WTC11 (cell line): ENCODE measurements around the gene HS3ST4. TPM values are rescaled to one million over a fixed set of nuclear protein-coding genes. Genes with fewer than 3 reads are reported as not detected.

ENCODE experiments used
- ATAC-seq: fragments of 200-7000 bp; cut with Tn5 transposase; 2 replicates; pipeline ENCODE4 v1.10.0; 2021; ENCODE audit warnings: mild to moderate bottlenecking, moderate library complexity
- CTCF ChIA-PET: fragments of 300-600 bp; sonication (Branson Sonifier 250); formaldehyde crosslinking; loops from one replicate; lab custom pipeline; 2021; ENCODE audit warnings: antibody characterized with exemption; lab: Charles Lee
- POLR2A ChIA-PET: fragments of 350-600 bp; sonication (Branson Sonifier 250); formaldehyde crosslinking; loops from one replicate; lab custom pipeline; 2021; ENCODE audit warnings: antibody characterized with exemption; lab: Charles Lee
- DNase-seq: peaks from one replicate; pipeline ENCODE4 v3.0.0; 2021; ENCODE audit warnings: low spot score
- H3K27ac Mint-ChIP-seq: 2 replicates; pipeline ENCODE4 v1.8.0; 2021; ENCODE audit warnings: mixed read lengths
- H3K27me3 Mint-ChIP-seq: 2 replicates; pipeline ENCODE4 v1.8.0; 2021; ENCODE audit warnings: low read depth, mild to moderate bottlenecking, moderate library complexity, mixed read lengths
- H3K36me3 Mint-ChIP-seq: 2 replicates; pipeline ENCODE4 v1.8.0; 2021; ENCODE audit warnings: mixed read lengths
- H3K4me1 Mint-ChIP-seq: 2 replicates; pipeline ENCODE4 v1.8.0; 2022; ENCODE audit warnings: mixed read lengths
- H3K4me3 Mint-ChIP-seq: 2 replicates; pipeline ENCODE4 v1.8.0; 2021; ENCODE audit warnings: mild to moderate bottlenecking, moderate library complexity, mixed read lengths
- H3K9me3 Mint-ChIP-seq: 2 replicates; pipeline ENCODE4 v1.8.0; 2021; ENCODE audit warnings: mixed read lengths
- AR ChIP-seq: fragments of 250-450 bp; sonication (Bioruptor Pico); IDR thresholded peaks from 2 replicates; pipeline ENCODE4 v1.9.0; 2021; ENCODE audit warnings: mild to moderate bottlenecking
- CREM ChIP-seq: sonication (generic); formaldehyde crosslinking; IDR thresholded peaks from 2 replicates; pipeline ENCODE4 v1.8.1; 2022; ENCODE audit warnings: mild to moderate bottlenecking, missing genetic modification reagents, moderate library complexity
- ELF4 ChIP-seq: sonication (generic); formaldehyde crosslinking; IDR thresholded peaks from 2 replicates; pipeline ENCODE4 v1.8.1; 2022; ENCODE audit warnings: low read depth, mild to moderate bottlenecking, moderate library complexity, missing genetic modification reagents
- NFYB ChIP-seq: sonication (generic); formaldehyde crosslinking; conservative IDR thresholded peaks from 2 replicates; pipeline ENCODE4 v1.8.0; 2022; ENCODE audit warnings: low read depth, missing genetic modification reagents
- NR3C1 ChIP-seq: sonication (generic); formaldehyde crosslinking; conservative IDR thresholded peaks from 2 replicates; pipeline ENCODE4 v1.8.1; 2023; ENCODE audit warnings: low read depth, mild to moderate bottlenecking, missing genetic modification reagents
- SMAD4 ChIP-seq: sonication (generic); formaldehyde crosslinking; IDR thresholded peaks from 2 replicates; pipeline ENCODE4 v1.8.0; 2022; ENCODE audit warnings: mild to moderate bottlenecking, missing genetic modification reagents
- TCF7 ChIP-seq: sonication (generic); formaldehyde crosslinking; IDR thresholded peaks from 2 replicates; pipeline ENCODE4 v1.8.0; 2022; ENCODE audit warnings: mild to moderate bottlenecking, low read depth, missing genetic modification reagents, moderate library complexity
- TEAD1 ChIP-seq: sonication (generic); formaldehyde crosslinking; IDR thresholded peaks from 2 replicates; pipeline ENCODE4 v1.8.0; 2022; ENCODE audit warnings: mild to moderate bottlenecking, missing genetic modification reagents
- TEAD4 ChIP-seq: sonication (generic); formaldehyde crosslinking; IDR thresholded peaks from 2 replicates; pipeline ENCODE4 v1.8.0; 2022; ENCODE audit warnings: mild to moderate bottlenecking, missing genetic modification reagents
- ZNF423 ChIP-seq: fragments of 250-450 bp; sonication (Bioruptor Pico); IDR thresholded peaks from 2 replicates; pipeline ENCODE4 v2.1.2; 2022; ENCODE audit warnings: mild to moderate bottlenecking, moderate library complexity
- ZNF425 ChIP-seq: fragments of 250-450 bp; sonication (Bioruptor Pico); conservative IDR thresholded peaks from 2 replicates; pipeline ENCODE4 v1.9.0; 2021; ENCODE audit warnings: mild to moderate bottlenecking
- total RNA-seq: library from RNA; stranded (reverse); gene quantifications from 3 replicates; pipeline ENCODE4 v1.2.3, GENCODE V29; 2021
- TF ChIP-seq, protein P1 (sequence below): sonication (generic); formaldehyde crosslinking; IDR thresholded peaks from 2 replicates; pipeline ENCODE4 v1.8.0; 2023; ENCODE audit warnings: mild to moderate bottlenecking, missing genetic modification reagents
- TF ChIP-seq, protein P2 (sequence below): sonication (generic); formaldehyde crosslinking; IDR thresholded peaks from 2 replicates; pipeline ENCODE4 v1.8.1; 2022; ENCODE audit warnings: missing genetic modification reagents, borderline replicate concordance

The HS3ST4 gene
- total RNA-seq, 1 experiment from 2014 or later, result 5.4 TPM

DNA sequence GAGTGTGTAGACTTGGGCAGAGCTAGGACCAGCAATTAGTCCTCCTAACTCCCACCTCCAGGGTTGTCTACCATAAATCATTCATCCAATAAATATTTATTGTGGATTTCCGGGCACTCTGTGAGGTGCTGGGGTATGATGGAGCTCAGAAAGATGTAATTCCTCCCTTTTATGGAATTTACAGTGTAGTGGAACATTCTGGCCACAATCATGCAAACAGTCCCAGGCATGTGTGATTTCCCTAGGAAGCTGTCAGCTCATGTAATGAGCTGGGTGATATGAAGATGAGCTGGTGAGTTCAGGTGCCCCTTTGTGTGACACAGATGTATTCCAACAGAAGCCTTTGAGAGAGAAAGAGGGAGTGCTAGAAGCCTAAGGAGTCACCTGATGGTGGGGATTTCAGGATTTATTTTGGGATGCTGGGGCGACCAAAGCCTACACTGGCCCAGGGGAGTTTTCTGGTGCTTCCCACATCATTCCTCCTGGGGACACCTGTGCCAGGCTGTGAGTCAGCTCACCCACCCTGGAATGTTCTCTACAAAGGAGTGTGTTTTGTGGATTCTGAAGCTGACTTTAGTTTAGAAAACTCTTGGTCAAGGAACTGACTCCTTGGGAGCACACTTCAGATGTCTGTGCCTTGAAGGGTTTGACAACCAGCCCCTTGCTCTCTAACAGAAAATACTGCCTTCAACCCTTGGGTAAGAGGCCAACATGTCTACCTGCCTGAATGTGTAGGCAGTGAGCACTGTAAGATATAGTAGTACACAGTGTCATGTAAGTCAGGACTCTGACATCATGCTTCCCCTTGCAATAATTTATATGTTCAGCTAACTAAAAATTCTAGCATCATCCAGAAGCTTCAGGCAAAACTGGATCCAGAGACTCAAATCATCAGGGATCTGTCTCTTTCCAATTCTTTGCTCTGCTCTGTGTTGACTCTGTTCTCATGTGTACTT, 42.9 kb downstream of the HS3ST4 start:
- Mint-ChIP-seq H3K27me3 (no peaks in the 10 kb centered on the region), H3K27ac (0 out of 2 replicates have a peak overlapping the region, but pooled peaks have one; percentile 8), H3K9me3 (no peaks in the 10 kb centered on the region), H3K4me1 (peaks cover 7% of the 10 kb centered on the region; the same call in 1 of the 2 replicates), H3K36me3 (no peaks in the 10 kb centered on the region), H3K4me3 (no peak overlapping the region)
- CTCF ChIA-PET, result interaction anchor here (0.6 kb wide), 1 partner anchor 1375 kb away, joined by 3 read pairs; no protein-coding TSS in a partner anchor
- ATAC-seq (no peak), DNase-seq (no peak)
- POLR2A ChIA-PET, result interaction anchor here (0.6 kb wide), 1 partner anchor 53 kb away, joined by 5 read pairs; no protein-coding TSS in a partner anchor
- TF ChIP-seq TEAD1 (no peak), AR (no peak), NR3C1 (no peak), SMAD4 (CRISPR knock-in tag) (no peak)
- TF ChIP-seq, protein P1, sequence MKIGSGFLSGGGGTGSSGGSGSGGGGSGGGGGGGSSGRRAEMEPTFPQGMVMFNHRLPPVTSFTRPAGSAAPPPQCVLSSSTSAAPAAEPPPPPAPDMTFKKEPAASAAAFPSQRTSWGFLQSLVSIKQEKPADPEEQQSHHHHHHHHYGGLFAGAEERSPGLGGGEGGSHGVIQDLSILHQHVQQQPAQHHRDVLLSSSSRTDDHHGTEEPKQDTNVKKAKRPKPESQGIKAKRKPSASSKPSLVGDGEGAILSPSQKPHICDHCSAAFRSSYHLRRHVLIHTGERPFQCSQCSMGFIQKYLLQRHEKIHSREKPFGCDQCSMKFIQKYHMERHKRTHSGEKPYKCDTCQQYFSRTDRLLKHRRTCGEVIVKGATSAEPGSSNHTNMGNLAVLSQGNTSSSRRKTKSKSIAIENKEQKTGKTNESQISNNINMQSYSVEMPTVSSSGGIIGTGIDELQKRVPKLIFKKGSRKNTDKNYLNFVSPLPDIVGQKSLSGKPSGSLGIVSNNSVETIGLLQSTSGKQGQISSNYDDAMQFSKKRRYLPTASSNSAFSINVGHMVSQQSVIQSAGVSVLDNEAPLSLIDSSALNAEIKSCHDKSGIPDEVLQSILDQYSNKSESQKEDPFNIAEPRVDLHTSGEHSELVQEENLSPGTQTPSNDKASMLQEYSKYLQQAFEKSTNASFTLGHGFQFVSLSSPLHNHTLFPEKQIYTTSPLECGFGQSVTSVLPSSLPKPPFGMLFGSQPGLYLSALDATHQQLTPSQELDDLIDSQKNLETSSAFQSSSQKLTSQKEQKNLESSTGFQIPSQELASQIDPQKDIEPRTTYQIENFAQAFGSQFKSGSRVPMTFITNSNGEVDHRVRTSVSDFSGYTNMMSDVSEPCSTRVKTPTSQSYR (CRISPR knock-in tag), result no peak

DNA sequence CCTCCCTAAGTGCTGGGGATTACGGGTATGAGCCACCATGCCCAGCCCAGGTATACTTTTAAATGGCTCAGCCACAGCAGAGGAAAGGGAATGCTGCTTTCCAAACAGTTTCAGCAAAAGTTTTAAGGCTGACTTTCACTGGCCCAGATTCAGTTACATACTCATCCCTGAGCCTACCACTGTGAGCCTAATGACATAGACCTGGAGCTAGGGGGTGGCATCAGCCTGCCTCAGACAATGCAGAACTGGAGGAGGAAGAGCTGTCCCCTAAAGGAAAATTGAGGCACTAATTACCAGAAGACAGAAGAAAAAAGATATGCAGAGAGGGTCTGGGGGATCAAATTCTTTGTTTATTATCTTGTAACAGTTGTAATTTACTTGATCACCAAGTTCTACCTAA, 43.9 kb downstream of the HS3ST4 start:
- POLR2A ChIA-PET, result interaction anchor here (0.5 kb wide), 1 partner anchor 163 kb away, joined by 3 read pairs; no protein-coding TSS in a partner anchor
- peak; percentile 39; the same call in 1 of the 2 replicates for ATAC-seq
- peaks cover 9% of the 10 kb centered on the region for H3K4me1 Mint-ChIP-seq

More for the DNA sequence above, 43.9 kb downstream of the HS3ST4 start:
- TF ChIP-seq ZNF423 (no peak), ZNF425 (CRISPR knock-in tag) (no peak), CREM (CRISPR knock-in tag) (no peak), TEAD4 (CRISPR knock-in tag) (no peak), ELF4 (CRISPR knock-in tag) (no peak), TCF7 (no peak), NFYB (CRISPR knock-in tag) (no peak)
- TF ChIP-seq, protein P2, sequence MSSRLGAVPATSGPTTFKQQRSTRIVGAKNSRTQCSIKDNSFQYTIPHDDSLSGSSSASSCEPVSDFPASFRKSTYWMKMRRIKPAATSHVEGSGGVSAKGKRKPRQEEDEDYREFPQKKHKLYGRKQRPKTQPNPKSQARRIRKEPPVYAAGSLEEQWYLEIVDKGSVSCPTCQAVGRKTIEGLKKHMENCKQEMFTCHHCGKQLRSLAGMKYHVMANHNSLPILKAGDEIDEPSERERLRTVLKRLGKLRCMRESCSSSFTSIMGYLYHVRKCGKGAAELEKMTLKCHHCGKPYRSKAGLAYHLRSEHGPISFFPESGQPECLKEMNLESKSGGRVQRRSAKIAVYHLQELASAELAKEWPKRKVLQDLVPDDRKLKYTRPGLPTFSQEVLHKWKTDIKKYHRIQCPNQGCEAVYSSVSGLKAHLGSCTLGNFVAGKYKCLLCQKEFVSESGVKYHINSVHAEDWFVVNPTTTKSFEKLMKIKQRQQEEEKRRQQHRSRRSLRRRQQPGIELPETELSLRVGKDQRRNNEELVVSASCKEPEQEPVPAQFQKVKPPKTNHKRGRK (CRISPR knock-in tag), result no peak
- TF ChIP-seq, all 79 proteins: peak for 0
- CTCF ChIA-PET, result interaction anchor here (1.0 kb wide), 1 partner anchor 834 kb away, joined by 3 read pairs; no protein-coding TSS in a partner anchor
- Mint-ChIP-seq H3K4me3 (no peak overlapping the region), H3K27me3 (no peaks in the 10 kb centered on the region), H3K36me3 (no peaks in the 10 kb centered on the region), H3K9me3 (no peaks in the 10 kb centered on the region), H3K27ac (no peak overlapping the region)
- no peak for DNase-seq
